GM10266 (cell line): ENCODE data around the gene PARD6G.
A peak's percentile ranks its signal among the peaks of the same experiment; 100 is the strongest.
"Not testable (repeated sequence)": the region's sequence is repeated elsewhere in the genome, so short reads cannot be mapped to it uniquely, and the experiment has no call there.

Experiments used
- DNase-seq: peaks from one replicate; pipeline ENCODE4 v3.0.0; 2012; ENCODE audit errors: extremely low spot score
- TF ChIP-seq, protein P1 (sequence below): IDR thresholded peaks from 2 replicates; pipeline ENCODE4 v1.5.1; 2012; ENCODE audit warnings: mild to moderate bottlenecking, low read depth; ENCODE audit not compliant: control insufficient read depth, insufficient read depth; ENCODE audit errors: missing control alignments

The PARD6G gene, protein sequence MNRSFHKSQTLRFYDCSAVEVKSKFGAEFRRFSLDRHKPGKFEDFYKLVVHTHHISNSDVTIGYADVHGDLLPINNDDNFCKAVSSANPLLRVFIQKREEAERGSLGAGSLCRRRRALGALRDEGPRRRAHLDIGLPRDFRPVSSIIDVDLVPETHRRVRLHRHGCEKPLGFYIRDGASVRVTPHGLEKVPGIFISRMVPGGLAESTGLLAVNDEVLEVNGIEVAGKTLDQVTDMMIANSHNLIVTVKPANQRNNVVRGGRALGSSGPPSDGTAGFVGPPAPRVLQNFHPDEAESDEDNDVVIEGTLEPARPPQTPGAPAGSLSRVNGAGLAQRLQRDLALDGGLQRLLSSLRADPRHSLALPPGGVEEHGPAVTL

DNA sequence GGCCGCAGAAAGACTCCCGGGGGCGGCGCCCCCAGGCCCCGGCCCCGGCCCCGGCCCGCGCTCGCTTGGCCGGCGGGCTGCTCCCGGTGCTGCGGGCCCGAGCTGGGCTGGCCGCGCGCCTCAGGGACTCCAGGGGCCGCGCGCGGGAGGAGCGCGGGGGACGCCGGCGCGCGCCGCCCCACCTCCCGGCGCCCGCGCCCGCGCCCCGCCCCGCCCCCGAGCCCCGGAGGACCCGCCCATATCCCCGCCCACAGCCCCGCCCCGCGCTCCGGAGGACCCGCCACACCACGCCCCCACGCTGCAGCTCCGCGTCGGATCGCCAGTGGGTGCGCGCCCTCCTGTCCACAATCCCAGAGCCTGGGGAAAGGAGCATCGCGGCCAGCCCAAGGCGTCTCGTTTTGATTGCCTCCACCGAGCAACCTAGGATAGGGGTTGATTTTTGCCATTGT is at the start of gene PARD6G:
Gene PARD6G (minus strand): TSS at position 122 of the 449 bp plus-strand sequence. CDS start 166 bp downstream, outside the sequence.
- peak; percentile 89 for DNase-seq
- TF ChIP-seq, protein P1, sequence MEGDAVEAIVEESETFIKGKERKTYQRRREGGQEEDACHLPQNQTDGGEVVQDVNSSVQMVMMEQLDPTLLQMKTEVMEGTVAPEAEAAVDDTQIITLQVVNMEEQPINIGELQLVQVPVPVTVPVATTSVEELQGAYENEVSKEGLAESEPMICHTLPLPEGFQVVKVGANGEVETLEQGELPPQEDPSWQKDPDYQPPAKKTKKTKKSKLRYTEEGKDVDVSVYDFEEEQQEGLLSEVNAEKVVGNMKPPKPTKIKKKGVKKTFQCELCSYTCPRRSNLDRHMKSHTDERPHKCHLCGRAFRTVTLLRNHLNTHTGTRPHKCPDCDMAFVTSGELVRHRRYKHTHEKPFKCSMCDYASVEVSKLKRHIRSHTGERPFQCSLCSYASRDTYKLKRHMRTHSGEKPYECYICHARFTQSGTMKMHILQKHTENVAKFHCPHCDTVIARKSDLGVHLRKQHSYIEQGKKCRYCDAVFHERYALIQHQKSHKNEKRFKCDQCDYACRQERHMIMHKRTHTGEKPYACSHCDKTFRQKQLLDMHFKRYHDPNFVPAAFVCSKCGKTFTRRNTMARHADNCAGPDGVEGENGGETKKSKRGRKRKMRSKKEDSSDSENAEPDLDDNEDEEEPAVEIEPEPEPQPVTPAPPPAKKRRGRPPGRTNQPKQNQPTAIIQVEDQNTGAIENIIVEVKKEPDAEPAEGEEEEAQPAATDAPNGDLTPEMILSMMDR, result peak; percentile 22

DNA sequence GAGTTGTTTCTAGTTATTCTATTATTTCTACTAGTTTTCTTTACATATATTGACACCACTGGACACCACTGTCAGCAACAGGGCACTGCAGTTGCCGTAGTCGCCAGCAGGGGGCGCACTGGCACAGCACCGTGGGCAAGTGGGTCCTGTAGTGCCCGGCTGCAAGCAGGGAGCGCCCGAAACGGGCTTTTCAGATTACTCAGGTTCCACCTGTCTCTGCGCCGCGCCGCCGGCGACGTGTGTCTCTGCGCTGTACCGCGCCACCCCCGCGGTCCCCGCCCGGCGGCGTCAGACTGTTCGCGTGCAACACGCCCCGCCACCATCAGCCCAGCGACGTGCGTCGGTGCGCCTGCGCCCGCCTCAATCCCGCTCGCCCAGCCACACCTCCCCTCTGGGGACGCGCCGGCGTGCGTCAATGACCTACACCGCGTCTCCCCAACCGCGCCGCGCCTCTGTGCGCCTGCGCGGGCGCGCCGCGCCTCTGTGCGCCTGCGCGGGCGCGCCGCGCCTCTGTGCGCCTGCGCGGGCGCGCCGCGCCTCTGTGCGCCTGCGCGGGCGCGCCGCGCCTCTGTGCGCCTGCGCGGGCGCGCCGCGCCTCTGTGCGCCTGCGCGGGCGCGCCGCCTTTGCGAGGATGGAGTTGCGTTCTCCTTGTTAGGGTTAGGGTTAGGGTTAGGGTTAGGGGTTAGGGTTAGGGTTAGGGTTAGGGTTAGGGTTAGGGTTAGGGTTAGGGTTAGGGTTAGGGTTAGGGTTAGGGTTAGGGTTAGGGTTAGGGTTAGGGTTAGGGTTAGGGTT is 15.1 kb upstream of the PARD6G start:
- not testable (repeated sequence) for DNase-seq
- TF ChIP-seq, protein P1, result peak; percentile 41

DNA sequence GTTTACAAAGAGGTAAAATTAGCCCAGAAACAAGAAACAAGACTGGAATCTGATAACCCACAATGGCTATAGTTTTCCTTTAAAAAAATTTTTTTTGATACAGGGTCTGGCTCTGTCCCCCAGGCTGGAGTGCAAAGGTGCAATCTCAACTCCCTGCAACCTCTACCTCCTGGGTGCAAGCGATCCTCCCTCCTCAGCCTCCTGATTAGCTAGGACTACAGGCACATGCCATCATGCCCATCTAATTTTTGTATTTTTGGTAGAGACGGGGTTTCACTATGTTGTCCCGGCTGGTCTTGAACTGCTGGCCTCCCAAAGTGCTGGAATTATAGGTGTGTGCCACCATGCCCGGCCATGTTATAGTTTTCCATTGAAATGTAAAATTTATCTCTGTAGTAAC is 12.3 kb upstream of the PARD6G start:
- TF ChIP-seq, protein P1, result no peak

DNA sequence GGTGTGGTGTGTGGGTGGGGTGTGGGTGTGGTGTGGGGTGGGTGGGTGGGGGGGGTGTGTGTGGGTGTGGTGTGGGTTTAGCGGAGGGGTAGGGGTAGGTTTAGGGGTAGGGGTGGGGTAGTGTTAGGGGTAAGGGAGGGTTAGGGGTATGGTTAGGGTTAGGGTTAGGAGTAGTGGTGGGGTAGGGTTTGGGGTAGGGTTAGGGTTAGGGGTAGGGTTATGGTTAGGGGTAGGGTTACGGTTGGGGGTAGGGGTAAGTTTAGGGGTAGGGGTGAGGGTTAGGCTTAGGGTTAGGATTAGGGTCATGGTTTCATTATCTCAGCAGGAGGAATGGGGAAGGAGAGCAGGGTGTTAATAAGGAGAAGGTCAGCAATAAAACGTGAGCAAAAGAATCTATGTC is 11.3 kb upstream of the PARD6G start:
- TF ChIP-seq, protein P1, result no peak
- no peak for DNase-seq

More for the DNA sequence above, 12.3 kb upstream of the PARD6G start:
- DNase-seq, result no peak

DNA sequence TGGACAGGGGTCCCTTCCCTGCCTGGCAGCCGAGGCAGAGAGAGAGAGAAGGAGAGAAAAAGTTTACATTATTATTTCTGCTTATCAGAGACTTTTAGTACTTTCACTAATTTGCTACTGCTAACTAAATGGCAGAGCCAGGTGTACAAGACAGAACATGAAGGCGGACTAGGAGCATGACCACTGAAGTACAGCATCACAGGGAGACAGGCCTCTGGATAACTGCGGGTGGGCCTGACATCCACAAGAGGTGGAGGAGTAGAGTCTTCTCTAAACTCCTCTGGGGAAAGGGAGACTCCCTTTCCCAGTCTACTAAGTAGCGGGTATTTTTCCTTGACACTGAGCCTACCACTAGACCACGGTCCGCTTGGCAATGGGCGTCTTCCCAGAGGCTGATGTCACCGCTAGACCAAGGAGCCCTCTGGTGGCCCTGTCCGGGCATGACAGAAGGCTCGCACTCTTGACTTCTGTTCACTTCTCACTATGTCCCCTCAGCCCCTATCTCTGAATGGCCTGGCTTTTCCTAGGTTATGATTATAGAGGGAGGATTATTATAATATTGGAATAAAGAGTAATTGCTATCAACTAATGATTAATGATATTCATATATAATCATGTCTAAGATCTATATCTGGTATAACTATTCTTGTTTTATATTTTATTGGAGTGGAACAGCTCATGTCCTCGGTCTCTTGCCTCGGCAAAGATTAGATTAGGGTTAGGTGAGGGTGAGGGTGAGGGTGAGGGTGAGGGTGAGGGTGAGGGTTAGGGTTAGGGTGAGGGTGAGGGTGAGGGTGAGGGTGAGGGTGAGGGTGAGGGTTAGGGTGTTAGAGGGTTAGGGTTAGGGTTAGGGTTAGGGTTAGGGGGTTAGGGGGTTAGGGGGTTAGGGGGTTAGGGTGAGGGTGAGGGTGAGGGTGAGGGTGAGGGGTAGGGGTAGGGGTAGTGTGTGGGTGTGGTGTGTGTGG is 10.5 kb upstream of the PARD6G start:
- TF ChIP-seq, protein P1, result peak; percentile 84
- DNase-seq, result peak; percentile 47

DNA sequence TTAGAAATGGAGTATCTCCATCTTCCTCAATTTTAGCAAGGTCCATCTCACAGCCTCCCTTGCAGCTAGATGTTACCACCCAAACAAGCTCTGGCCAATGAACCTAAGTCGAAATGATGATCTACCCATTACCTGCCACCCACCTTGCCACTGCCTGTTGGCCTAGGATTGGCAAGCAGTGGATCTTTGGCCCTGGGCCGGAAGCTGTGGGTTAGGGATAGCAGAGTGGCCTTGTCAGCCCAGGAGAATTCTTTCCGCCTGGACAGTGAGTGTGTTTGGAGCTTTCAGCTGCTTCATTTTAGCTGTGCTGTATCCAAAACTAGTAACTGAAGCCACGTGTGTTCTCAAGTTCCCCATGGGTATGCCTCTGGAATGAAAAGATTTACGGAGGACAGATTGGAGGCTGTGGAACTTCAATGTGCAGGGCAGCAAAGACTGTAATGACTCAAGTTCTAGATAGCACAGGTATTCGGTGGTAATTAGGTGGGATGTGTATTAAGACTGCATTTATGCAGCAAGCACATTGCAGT is 7.7 kb upstream of the PARD6G start:
- peak; percentile 5 for DNase-seq
- TF ChIP-seq, protein P1, result no peak
